CD4-positive, alpha-beta T cell treated with Interleukin-4 for 4 hours (primary cell): Measurements from ENCODE around the gene ITPR1.

Experiments used
- DNase-seq: peaks from one replicate; pipeline ENCODE4 v3.0.0-alpha.2; 2020

The ITPR1 gene

GRCh38 chr3:4729061-4729973 lies 236.2 kb downstream of the ITPR1 start:
- DNase-seq: no peak

DNA sequence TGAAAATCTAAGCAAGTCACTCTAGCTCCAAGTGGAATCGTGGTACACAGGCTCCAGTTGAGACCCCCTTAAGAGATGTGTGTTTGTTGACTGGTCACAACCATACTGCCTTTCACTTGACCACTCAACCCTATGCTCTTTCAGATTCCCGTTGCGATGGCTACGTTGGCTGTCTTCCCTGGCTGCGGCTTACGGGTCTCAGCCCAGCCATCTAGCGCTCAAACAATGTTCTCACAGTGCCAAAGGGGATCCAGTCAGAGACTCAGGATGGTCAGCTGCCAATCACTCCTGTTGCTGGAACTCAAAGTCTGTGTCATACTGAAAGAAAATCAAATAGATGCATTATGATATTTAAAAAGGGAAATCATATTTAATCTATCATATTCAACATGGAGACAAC lies 237.6 kb downstream of the ITPR1 start:
- DNase-seq: no peak

DNA sequence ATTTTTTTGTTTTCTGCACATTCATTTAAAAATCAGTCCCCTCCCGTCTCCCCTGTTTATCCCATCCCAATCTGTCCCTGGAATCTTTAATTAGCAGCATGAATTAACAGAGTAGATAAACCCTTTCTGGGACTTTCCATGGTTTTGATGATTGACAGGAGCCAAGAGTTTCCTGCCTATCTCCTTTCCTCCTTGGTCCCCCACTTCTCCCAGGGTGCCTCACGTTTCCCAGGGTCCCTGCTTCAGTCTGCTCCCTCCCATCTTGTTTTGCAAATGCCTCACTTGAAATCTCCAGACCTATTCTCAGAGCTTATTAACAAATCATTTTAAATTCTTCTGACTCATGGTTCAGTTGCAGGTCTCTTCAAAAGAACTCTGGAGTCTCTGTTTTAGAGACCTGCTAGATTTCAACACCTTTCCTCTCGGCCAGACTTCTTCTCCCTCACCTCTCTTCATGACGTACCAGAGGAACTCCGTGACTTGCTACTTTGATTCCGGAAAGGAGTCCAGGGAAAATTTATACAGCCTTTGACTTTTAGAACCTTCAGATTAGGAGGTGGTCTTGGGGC lies 238.5 kb downstream of the ITPR1 start:
- DNase-seq: no peak

GRCh38 chr3:4732925-4733324 lies 239.8 kb downstream of the ITPR1 start:
- DNase-seq: no peak

DNA sequence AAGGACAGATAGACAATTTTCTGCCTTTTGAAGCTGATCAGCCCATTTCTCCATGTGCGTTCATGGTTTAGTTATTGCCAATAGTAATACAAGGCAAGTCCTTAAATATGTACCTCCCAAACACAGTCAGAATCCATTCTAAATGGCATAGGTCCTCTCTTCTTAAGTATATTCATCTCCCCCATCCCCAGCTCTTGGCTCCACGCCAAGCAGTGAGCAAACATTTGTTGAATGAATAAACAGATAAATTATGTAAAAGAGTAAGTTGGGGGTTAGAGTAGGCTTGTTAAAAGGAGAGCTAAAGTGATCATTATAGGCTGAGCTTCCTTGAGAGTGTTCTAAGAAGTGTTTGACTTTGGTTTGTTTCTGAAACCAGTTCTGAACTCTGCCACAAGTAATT lies 241.3 kb downstream of the ITPR1 start:
- no peak for DNase-seq

DNA sequence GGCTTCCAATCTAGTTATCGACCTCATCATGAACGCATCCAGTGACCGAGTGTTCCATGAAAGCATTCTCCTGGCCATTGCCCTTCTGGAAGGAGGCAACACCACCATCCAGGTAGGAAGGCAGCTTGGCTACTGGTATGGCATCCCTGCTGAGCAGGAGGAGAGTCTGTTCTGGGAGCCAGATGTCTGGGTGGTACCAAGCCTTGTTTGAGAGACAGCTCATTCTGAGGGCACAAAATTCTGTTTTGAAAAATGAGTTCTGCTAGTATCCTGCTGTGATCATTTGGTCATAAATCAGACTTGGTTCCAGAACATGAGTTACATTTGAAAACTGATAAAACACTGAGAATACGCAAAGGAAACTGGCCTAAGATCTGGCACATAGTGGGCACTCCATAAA lies 242.1 kb downstream of the ITPR1 start:
- DNase-seq: no peak

DNA sequence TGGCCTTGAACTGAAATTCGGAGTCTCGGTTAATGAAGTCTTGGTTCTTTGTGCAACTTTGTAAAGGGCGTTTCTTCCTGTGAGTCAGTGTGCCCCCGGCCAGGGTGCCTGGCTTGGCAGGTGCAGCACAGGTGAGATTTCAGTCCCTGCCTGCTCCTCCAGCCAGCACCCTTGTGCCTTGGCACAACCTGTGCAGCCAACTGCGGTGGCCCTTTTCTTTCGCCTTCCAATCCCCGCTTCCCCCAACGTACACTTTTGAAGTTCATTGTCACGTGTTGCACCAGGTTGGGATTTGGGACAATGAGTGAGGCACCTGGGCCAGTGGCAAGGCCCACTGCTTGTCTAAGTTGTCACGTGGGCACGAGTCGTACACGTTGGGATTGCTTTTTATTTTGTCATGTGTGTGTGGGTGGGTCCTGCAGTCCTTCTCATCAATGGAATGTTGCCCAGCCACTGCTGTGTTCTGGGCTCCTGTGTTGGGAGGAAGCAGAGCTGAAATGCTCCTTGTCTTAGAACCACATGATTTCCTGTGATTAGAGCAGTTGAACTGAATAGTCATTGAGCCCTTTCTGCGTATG lies 243.2 kb downstream of the ITPR1 start:
- no peak for DNase-seq

DNA sequence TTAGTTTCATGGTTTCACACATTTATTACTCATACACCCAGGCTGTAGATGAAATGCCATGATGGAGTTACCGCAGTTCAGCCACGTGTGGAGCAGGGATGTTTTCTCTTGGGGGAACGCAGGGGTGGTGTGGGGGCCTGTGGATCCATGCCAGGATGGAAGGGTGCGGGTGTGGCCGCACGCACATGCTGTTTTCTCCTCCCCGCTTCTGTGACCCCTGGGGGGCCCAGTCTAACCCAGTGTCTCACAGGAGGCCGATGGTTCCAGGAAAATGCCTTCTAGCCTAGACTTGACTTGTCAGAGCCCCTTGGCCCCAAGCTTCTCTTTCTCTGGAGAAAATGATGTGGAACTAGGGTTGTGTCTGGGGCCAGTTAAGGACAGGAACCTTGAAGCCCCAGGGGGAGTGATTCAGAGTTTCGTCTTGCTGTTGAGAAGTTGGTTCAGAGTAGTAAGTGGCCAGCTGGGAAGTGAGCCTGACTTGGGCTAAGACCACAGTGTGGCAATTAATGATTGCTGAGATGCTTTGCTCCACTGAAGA lies 245.7 kb downstream of the ITPR1 start:
- no peak for DNase-seq

DNA sequence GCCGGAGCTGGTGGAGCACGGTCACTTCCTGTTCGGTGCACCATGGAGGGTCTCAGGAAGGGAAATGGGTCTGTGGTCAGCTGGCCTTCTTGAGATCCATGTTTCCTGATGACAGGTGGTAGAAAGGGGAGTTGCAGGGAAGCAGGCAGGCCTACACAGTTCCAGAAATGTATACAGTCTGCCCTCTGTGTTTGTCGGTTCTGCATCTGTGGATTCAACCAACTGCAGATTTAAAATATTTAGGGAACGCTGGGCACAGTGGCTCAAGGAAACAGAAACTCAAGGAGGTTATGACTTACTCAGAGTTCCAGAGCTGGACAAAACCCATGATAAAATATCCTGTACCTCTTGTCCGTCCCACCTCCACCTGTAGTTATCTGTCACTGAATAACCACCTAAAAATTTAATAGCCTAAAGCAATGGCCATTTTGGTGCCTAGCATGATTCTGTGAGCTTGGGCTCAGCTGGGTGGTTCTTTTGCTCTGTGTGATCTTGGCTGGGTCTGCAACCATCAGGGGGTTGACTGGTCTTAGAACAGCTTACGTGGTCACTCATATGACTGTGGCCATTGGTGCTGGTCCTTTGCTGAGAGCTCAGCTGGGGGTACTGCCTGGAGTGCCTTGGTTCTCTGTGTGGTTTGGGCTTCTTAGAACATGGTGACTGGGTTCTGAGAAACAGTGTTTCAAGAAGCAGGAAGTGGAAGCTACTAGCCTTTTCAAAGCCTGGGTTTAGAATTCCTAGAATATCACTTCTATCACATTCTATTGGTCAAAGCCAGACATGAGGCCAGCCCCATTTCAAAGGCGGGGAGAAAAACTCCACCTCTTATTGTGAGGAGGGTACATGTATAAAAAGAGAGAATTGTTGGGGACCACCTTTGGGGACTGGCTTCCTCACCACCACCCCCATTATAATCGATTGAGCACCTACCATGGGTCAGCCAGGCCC lies 246.4 kb downstream of the ITPR1 start:
- no peak for DNase-seq

DNA sequence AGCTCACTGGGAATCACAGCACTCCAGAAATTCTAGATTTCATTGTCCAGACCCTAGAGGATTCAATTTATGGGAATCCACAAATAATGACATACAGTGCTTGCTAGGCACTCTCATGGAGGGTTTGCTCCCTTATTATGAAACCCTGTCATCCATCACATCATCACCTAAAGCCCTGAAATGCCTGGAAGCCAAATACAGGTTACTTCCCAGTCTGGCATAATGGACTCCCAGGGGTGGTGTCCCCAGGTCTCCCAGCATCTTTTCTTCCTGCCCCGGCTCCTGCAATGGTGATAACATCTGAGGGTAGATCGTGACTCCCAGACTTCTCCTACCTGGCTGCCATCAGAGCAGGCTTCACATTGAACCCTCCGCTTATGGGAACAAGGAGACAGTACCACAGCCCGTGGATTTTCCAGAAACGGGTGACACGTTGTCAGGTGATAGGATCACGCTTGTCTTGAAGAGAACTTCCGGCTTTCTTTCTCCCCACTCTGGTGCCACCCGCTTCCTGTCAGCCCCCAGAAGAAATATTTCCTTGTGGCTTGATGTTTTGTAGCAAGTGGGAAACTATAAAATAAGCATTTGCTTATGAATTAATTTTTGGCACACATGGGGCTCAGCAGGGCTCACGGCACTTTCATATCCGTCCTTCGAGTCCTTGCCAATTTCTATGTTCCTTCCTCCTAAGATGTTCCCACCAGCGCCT lies 247.4 kb downstream of the ITPR1 start:
- DNase-seq: no peak

DNA sequence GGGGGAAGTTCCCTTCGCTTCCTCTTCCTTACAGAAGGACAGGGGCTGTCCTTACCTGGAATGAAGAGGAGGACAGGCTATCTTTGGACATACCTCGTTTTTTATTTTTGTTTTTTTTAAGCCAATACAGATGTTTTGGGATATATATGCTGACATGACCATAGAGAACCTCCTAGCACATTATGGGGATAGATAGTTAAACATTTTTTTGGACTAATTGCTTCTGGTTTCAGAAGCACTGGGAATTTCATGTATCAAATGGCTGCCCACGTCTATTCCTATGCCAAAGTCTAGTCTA lies 247.9 kb downstream of the ITPR1 start:
- no peak for DNase-seq

GRCh38 chr3:4741404-4742307 lies 248.5 kb downstream of the ITPR1 start:
- DNase-seq: no peak

DNA sequence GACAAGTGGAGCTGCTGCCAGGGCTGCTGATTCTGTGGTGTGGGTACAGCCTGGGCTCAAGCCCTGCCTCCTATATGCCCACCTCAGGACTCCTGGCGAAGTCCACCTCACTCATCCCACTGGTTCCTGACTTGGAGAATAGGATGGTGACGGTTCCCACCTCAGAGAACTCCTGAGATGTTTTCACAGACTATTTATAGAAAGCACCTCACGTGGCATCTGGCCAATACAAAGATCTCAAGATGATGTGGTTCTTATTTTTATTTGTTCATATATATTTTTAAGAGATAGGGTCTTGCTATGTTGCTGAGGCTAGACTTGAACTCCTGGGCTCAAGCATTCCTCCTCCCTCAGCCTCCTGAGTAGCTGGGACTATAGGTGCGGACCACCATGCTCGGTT lies 249.2 kb downstream of the ITPR1 start:
- no peak for DNase-seq

- DNase-seq: no peak
Measured at GRCh38 chr3:4743371-4743770, 250.2 kb downstream of the ITPR1 start.

GRCh38 chr3:4744405-4745234 lies 251.5 kb downstream of the ITPR1 start:
- DNase-seq: no peak

GRCh38 chr3:4745235-4745610 lies 252.1 kb downstream of the ITPR1 start:
- DNase-seq: no peak

DNA sequence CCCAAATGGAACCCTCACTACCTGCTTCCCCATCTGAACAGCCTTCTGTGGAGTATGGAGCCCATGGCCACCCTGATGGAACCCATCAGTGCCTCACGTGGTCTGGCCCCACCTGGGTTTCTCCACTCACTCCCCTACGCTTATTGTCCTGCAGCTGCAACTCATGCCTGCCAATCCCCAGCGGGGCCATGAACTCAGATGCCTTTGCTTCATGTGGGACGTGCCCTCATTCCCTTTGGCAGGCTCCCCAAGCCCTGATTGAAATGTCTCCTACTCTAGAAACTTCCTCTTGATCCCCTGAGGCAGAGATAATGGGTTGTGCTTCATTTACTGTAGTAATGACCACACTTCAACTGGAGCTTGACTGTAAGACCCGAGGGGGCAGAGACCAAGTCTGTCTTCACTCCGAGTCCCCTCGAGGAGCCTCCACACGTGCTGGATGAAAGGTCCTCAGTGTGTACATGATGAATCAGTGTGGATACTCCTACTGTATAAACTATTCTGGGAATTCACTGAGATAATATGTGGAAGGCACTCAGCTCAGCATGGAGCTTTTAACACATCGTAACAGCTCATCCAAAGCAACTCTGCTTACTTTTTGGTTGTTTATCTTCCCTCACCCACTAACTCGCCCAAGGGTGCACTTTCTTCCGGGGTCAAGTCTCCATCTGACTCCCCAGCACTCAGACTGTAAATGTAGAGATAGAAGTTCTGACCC lies 253.3 kb downstream of the ITPR1 start:
- DNase-seq: no peak

DNA sequence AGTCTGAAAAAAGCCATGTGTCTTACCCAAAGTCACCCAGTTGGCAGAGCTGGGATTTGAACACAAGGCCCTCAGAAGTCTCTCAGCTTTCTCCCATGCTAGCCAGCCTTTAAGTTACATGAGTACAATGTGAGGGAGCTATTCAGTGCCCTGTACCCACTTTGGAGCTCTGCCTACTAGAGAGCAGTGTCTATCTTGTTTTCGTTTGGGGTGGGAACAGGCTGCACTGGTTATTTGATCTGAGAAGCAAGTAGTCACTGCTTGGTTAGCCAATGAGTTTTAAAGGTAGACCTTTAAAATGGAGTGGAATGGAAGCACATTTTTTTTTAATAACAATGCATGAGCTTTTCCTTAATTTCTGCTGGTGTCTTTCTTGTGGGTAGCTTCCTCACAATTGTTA lies 255.0 kb downstream of the ITPR1 start:
- no peak for DNase-seq

- no peak for DNase-seq
Measured at GRCh38 chr3:4748701-4749378, 255.7 kb downstream of the ITPR1 start.
